Subcutaneous adipose tissue (tissue), 4 donors: ENCODE results near the gene SFTA2. TPM values are rescaled to one million over a fixed set of nuclear protein-coding genes. Genes with fewer than 3 reads are reported as not detected.

ENCODE experiments used
- small RNA-seq: library from RNA; depleted of rRNA; stranded (forward); fragments of <200 nt; gene quantifications from one replicate; pipeline ENCODE3, GENCODE V24; 2016
- total RNA-seq, 4 donors: library from RNA; depleted of rRNA; stranded (reverse); fragments of >200 nt; gene quantifications; one replicate each; pipeline ENCODE4 v1.1.0, GENCODE V29; 2016
- TF ChIP-seq, protein P1 (sequence below): fragments of 450-650 bp; IDR thresholded peaks from one replicate; pipeline ENCODE4 v1.5.1; 2016; ENCODE audit warnings: low read depth, mild to moderate bottlenecking, control low read depth, antibody characterized with exemption, moderate library complexity

The SFTA2 gene
- total RNA-seq, 4 donors from 2014 or later = not detected

DNA sequence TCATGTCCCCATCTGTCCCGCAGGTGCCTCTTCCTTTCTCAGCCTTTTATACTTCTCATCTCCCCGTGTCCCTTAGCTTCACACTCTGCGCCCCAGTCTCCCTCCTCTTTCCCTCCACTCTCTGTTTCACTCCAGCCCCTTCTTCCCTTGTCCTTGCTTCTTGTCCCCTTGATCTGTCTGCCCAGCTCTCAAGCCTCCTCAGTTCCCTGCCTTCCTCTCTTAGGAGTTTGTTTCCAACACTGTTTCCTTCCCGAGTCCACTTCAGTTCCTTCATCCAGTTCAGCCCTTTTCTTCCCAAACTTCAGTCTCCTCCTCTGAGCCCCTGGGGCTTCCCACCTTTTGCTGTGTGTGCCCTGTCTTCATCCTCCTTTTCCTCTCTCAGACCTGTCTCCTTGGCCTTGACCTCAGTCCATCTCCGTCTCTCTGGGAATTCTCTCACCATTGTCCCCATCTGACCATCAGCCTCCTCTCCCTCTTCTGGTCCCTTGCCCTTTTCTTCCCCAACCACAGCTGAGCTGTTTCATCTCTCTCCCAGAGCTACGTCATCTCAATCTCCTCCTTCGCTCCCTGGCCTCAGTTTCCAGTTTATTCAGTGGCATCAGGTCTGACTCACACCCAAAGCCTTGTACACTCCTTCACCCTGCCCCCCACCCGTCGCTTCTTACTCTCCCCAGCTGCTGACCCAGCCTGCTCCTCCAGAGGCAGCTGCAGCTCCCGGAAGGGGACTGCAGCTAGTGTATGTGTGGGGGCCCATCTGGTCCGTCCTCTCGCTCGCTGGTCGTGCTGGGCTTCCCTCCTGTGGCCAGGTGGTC, 50.4 kb downstream of the SFTA2 start:
- TF ChIP-seq, protein P1, sequence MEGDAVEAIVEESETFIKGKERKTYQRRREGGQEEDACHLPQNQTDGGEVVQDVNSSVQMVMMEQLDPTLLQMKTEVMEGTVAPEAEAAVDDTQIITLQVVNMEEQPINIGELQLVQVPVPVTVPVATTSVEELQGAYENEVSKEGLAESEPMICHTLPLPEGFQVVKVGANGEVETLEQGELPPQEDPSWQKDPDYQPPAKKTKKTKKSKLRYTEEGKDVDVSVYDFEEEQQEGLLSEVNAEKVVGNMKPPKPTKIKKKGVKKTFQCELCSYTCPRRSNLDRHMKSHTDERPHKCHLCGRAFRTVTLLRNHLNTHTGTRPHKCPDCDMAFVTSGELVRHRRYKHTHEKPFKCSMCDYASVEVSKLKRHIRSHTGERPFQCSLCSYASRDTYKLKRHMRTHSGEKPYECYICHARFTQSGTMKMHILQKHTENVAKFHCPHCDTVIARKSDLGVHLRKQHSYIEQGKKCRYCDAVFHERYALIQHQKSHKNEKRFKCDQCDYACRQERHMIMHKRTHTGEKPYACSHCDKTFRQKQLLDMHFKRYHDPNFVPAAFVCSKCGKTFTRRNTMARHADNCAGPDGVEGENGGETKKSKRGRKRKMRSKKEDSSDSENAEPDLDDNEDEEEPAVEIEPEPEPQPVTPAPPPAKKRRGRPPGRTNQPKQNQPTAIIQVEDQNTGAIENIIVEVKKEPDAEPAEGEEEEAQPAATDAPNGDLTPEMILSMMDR = no peak

Small RNA genes within 50 kb of the gene (small RNA-seq; reads per million reads assigned to genes)
- gene RF00019 = 0.49 reads per million

Other genes starting within 250 kb of the SFTA2 start
- 10 to 100 TPM; 29.2 to 43.9 (median 40.0) TPM for gene PPP1R18, start 245.5 kb downstream of the SFTA2 start, total RNA-seq
- 1 to 10 TPM; 2.0 to 4.2 (median 3.6) TPM for gene NRM, start 241.2 kb downstream of the SFTA2 start, total RNA-seq
- gene MDC1, start 214.9 kb downstream of the SFTA2 start, total RNA-seq = 10 to 100 TPM in 3 of 4 donors, 1 to 10 TPM in 1; 7.0 to 13.2 (median 10.4) TPM
- gene TUBB, start 211.8 kb downstream of the SFTA2 start, total RNA-seq = 100 to 1,000 TPM; 166 to 277 (median 220) TPM
- gene FLOT1, start 189.5 kb downstream of the SFTA2 start, total RNA-seq = 100 to 1,000 TPM in 3 of 4 donors, 10 to 100 TPM in 1; 66.8 to 121 (median 105) TPM
- 1 to 10 TPM; 1.8 to 7.3 (median 3.3) TPM for gene IER3, start 187.6 kb downstream of the SFTA2 start, total RNA-seq
- gene DDR1, start 47.7 kb downstream of the SFTA2 start, total RNA-seq = 10 to 100 TPM; 14.3 to 62.0 (median 27.8) TPM
- 10 to 100 TPM in 1 of 4 donors, 1 to 10 TPM in 3; 7.3 to 19.2 (median 8.3) TPM for gene GTF2H4, start 24.0 kb downstream of the SFTA2 start, total RNA-seq
- gene VARS2, start 17.9 kb downstream of the SFTA2 start, total RNA-seq = 10 to 100 TPM in 2 of 4 donors, 1 to 10 TPM in 2; 9.1 to 40.3 (median 10.8) TPM
- gene MUCL3, start 8.8 kb upstream of the SFTA2 start, total RNA-seq = not detected
- not detected for gene MUC21, start 51.5 kb upstream of the SFTA2 start, total RNA-seq
- gene MUC22, start 78.3 kb upstream of the SFTA2 start, total RNA-seq = not detected
- gene C6orf15, start 180.4 kb upstream of the SFTA2 start, total RNA-seq = not detected
- gene PSORS1C1, start 182.6 kb upstream of the SFTA2 start, total RNA-seq = under 1 TPM; 0.33 to 0.94 (median 0.50) TPM
- gene CDSN, start 188.3 kb upstream of the SFTA2 start, total RNA-seq = not detected
- not detected for gene PSORS1C2, start 206.9 kb upstream of the SFTA2 start, total RNA-seq
- 10 to 100 TPM in 2 of 4 donors, 1 to 10 TPM in 2; 2.4 to 26.2 (median 9.8) TPM for gene CCHCR1, start 225.6 kb upstream of the SFTA2 start, total RNA-seq
- gene TCF19, start 226.4 kb upstream of the SFTA2 start, total RNA-seq = 1 to 10 TPM; 1.1 to 4.9 (median 3.6) TPM
- gene POU5F1, start 238.5 kb upstream of the SFTA2 start, total RNA-seq = 1 to 10 TPM in 1 of 4 donors, under 1 TPM in 1, not detected in 2; 0.17 to 5.5 TPM